Activated CD4-positive, alpha-beta memory T cell treated with anti-CD3 and anti-CD28 coated beads, Interleukin-2, amount 10 ng/mL, durations not matched to agents 7 days and 5 days (primary cell): Measurements from ENCODE around the gene MLEC. TPM values are rescaled to one million over a fixed set of nuclear protein-coding genes. Genes with fewer than 3 reads are reported as not detected.

Experiments
- CTCF ChIA-PET: fragments of 350-600 bp; sonication (Branson Sonifier 250); formaldehyde crosslinking; loops from one replicate; lab custom pipeline; 2021; ENCODE audit warnings: antibody characterized with exemption, inconsistent platforms; lab: Charles Lee
- POLR2A ChIA-PET: fragments of 350-600 bp; sonication (Branson Sonifier 250); formaldehyde crosslinking; loops from one replicate; lab custom pipeline; 2021; ENCODE audit warnings: antibody characterized with exemption; lab: Charles Lee
- DNase-seq: peaks from one replicate; pipeline ENCODE4 v3.0.0-alpha.2; 2020
- H3K27ac Mint-ChIP-seq: one replicate; pipeline ENCODE4 v1.8.0; 2021; ENCODE audit warnings: mild to moderate bottlenecking, mixed read lengths
- H3K27me3 Mint-ChIP-seq: one replicate; pipeline ENCODE4 v1.8.0; 2021; ENCODE audit warnings: mixed read lengths
- H3K36me3 Mint-ChIP-seq: one replicate; pipeline ENCODE4 v1.8.0; 2021; ENCODE audit warnings: low read depth, mixed read lengths
- H3K4me1 Mint-ChIP-seq: one replicate; pipeline ENCODE4 v1.8.0; 2021; ENCODE audit warnings: mixed read lengths
- H3K4me3 Mint-ChIP-seq: one replicate; pipeline ENCODE4 v1.8.0; 2021; ENCODE audit warnings: mild to moderate bottlenecking, mixed read lengths
- H3K9me3 Mint-ChIP-seq: one replicate; pipeline ENCODE4 v1.8.0; 2021; ENCODE audit warnings: mixed read lengths
- total RNA-seq, 2 experiments: library from RNA; stranded (reverse); gene quantifications; one replicate each; pipeline ENCODE4 v1.2.3, GENCODE V29; 2021

The MLEC gene, protein sequence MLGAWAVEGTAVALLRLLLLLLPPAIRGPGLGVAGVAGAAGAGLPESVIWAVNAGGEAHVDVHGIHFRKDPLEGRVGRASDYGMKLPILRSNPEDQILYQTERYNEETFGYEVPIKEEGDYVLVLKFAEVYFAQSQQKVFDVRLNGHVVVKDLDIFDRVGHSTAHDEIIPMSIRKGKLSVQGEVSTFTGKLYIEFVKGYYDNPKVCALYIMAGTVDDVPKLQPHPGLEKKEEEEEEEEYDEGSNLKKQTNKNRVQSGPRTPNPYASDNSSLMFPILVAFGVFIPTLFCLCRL
- total RNA-seq = 10 to 100 TPM; 81.1 to 97.8 TPM

DNA sequence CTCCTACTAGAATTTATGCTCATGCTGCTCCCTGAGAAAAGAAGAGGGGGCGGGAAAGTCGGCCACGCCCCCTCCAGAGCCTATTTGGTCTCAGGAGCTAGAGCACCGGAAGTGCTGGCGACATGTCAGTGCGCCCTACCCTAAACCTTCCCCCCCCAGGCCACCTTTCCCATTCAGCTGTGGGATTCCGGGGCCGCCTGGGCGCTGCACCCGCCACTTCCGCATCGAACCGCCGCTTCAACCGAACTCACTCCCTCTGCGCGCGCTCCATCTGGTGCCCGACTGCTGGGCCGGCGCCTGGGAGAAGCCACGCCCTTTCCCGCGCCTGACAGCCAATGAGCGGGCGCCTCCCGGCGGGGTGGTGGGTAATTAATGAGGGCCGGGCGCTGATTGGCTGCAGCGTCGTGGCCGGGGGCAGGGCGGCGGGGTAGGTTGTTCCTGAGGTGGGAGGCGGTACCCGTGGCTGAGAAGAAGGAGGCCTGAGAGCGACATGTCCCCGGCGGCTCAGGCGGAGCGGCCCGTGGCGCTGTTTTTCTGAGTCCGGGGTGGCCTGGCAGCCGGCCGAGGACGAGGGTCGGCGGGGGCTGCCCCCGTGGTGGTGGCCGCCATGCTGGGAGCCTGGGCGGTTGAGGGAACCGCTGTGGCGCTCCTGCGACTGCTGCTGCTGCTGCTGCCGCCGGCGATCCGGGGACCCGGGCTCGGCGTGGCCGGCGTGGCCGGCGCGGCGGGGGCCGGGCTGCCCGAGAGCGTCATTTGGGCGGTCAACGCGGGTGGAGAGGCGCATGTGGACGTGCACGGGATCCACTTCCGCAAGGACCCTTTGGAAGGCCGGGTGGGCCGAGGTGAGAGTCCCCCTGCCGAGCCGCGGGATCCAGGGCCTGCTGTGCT, at the start of gene MLEC:
TSS of gene MLEC (plus strand) at position 460 of the 888 bp plus-strand sequence. CDS start at position 608, 148 bp downstream.
- Mint-ChIP-seq H3K36me3 (peaks cover 6% of the 10 kb centered on the region), H3K27me3 (no peaks in the 10 kb centered on the region), H3K27ac (peak within 1 kb of the TSS; percentile 87), H3K4me3 (peak within 1 kb of the TSS; percentile 87), H3K9me3 (no peaks in the 10 kb centered on the region), H3K4me1 (peaks cover 63% of the 10 kb centered on the region)
- CTCF ChIA-PET = interaction anchor here (0.5 to 9.7 kb wide), 9 partner anchors 9 to 285 kb away, joined by 3 to 91 read pairs (median 4); partner anchors contain the start of genes POP5 and UNC119B
- POLR2A ChIA-PET = interaction anchor here (0.6 to 4.2 kb wide), 11 partner anchors 8 to 611 kb away, joined by 3 to 24 read pairs (median 4); partner anchors contain the start of genes POP5, RPLP0 and UNC119B
- peak; percentile 100 for DNase-seq

DNA sequence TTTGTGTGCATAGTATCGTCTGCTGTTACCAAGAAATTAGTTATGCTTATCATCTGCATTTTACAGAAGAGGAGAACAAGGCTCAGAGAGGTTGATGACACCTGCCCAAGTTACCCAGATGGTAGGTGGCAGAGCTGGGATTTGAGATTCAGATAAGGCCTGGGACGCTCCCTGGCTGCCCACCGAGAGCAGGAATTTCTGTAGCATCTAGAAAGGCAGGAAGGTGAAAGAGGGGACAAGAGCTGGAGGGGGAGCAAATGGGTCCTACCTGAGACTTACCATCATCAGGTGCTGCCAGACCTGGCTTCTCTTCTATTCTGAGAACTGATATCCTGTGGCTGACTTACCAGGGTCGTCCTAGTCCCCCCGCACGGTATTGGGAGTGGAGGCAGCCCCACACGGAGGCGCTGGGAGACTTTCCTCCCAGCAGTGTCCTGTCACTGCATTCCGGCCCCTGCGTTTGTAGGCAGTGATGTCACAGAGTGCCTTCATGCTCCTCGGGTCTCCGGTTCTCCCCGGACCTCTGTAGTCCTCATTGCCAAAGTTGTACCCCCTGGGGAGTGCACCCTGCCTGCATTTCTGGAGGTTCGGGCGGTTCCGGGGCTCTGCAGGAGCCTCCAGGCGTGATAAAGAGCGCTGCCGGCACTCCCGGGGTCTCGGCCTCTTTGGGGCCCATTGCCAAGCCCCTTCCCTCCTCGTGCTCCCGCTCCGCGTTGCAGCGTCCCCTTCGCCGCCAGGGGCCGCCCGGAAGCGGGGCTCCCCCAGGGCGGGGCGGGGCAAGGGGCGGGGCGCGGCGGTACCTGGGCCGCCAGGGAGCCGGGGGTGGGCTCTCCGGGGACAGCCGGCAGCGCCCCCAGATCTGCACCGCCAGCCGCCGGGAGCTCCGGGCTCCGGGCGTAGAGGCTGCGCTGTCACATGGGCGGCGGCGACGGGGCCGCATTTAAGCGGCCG, 46.9 kb upstream of the MLEC start, which contains the start of gene CABP1:
TSS of gene CABP1 (plus strand) at position 856 of the 951 bp plus-strand sequence. CDS start at position 916, 60 bp downstream.
- Mint-ChIP-seq H3K27me3 (peaks cover 57% of the 10 kb centered on the region), H3K36me3 (no peaks in the 10 kb centered on the region), H3K4me1 (peaks cover 12% of the 10 kb centered on the region), H3K4me3 (peak within 1 kb of the TSS; percentile 67), H3K27ac (no peak within 1 kb of the TSS), H3K9me3 (no peaks in the 10 kb centered on the region)
- POLR2A ChIA-PET = interaction anchor here (1.2 kb wide), 1 partner anchor 71 kb away, joined by 3 read pairs; no protein-coding TSS in a partner anchor
- DNase-seq = peak; percentile 54
- CTCF ChIA-PET = interaction anchor here (0.9 to 2.6 kb wide), 4 partner anchors 9 to 59 kb away, joined by 4 to 15 read pairs (median 6); partner anchors contain the start of gene POP5

- Mint-ChIP-seq H3K9me3 (no peaks in the 10 kb centered on the region), H3K4me3 (peak overlapping the region; percentile 67), H3K4me1 (peaks cover 12% of the 10 kb centered on the region), H3K36me3 (no peaks in the 10 kb centered on the region), H3K27ac (no peak overlapping the region), H3K27me3 (peaks cover 61% of the 10 kb centered on the region)
- ChIA-PET CTCF (interaction anchor here (1.1 to 2.6 kb wide), 2 partner anchors 8 to 60 kb away, joined by 4 to 15 read pairs; partner anchors contain the start of gene POP5), POLR2A (interaction anchor here (1.2 kb wide), 1 partner anchor 70 kb away, joined by 3 read pairs; no protein-coding TSS in a partner anchor)
- DNase-seq = peak; percentile 68
Measured at GRCh38 chr12:120640861-120641833, 45.8 kb upstream of the MLEC start.

- Mint-ChIP-seq H3K27ac (no peak overlapping the region), H3K4me3 (no peak overlapping the region), H3K36me3 (no peaks in the 10 kb centered on the region), H3K4me1 (peaks cover 16% of the 10 kb centered on the region), H3K9me3 (no peaks in the 10 kb centered on the region), H3K27me3 (peaks cover 66% of the 10 kb centered on the region)
- DNase-seq = no peak
- ChIA-PET CTCF (interaction anchor here (1.1 kb wide), 1 partner anchor 72 kb away, joined by 3 read pairs; no protein-coding TSS in a partner anchor), POLR2A (no interaction called here)
Measured at GRCh38 chr12:120642121-120642520, 44.8 kb upstream of the MLEC start.

- DNase-seq = no peak
- peaks cover 63% of the 10 kb centered on the region for H3K27me3 Mint-ChIP-seq
- no peaks in the 10 kb centered on the region for H3K9me3 Mint-ChIP-seq
- ChIA-PET CTCF (interaction anchor here (0.6 to 1.1 kb wide), 2 partner anchors 71 to 1312 kb away, joined by 3 to 4 read pairs; no protein-coding TSS in a partner anchor), POLR2A (no interaction called here)
- H3K4me3 Mint-ChIP-seq = no peak overlapping the region
- H3K27ac Mint-ChIP-seq = no peak overlapping the region
- H3K36me3 Mint-ChIP-seq = no peaks in the 10 kb centered on the region
- H3K4me1 Mint-ChIP-seq = peaks cover 16% of the 10 kb centered on the region
Measured at GRCh38 chr12:120642826-120643225, 44.1 kb upstream of the MLEC start.

- ChIA-PET CTCF (interaction anchor here (0.6 to 1.6 kb wide), 4 partner anchors 8 to 328 kb away, joined by 3 to 5 read pairs (median 3); partner anchors contain the start of gene MLEC), POLR2A (no interaction called here)
- Mint-ChIP-seq H3K27me3 (peaks cover 58% of the 10 kb centered on the region), H3K36me3 (no peaks in the 10 kb centered on the region), H3K27ac (no peak overlapping the region), H3K4me3 (no peak overlapping the region), H3K4me1 (peaks cover 19% of the 10 kb centered on the region), H3K9me3 (no peaks in the 10 kb centered on the region)
- DNase-seq = no peak
Measured at GRCh38 chr12:120643574-120643973, 43.4 kb upstream of the MLEC start.

- POLR2A ChIA-PET = interaction anchor here (0.9 kb wide), 1 partner anchor 42 kb away, joined by 3 read pairs; no protein-coding TSS in a partner anchor
- CTCF ChIA-PET = interaction anchor here (0.7 to 5.1 kb wide), 15 partner anchors 11 to 326 kb away, joined by 3 to 91 read pairs (median 28); partner anchors contain the start of genes MLEC, POP5 and UNC119B
Measured at GRCh38 chr12:120646044-120646443, 40.9 kb upstream of the MLEC start.

GRCh38 chr12:120647375-120647755, 39.6 kb upstream of the MLEC start:
- Mint-ChIP-seq H3K27ac (no peak overlapping the region), H3K4me3 (no peak overlapping the region), H3K27me3 (peaks cover 63% of the 10 kb centered on the region), H3K9me3 (no peaks in the 10 kb centered on the region), H3K4me1 (peaks cover 20% of the 10 kb centered on the region), H3K36me3 (no peaks in the 10 kb centered on the region)
- CTCF ChIA-PET = interaction anchor here (0.6 to 5.1 kb wide), 19 partner anchors 10 to 450 kb away, joined by 3 to 91 read pairs (median 9); partner anchors contain the start of genes MLEC, POP5 and UNC119B
- no peak for DNase-seq
- POLR2A ChIA-PET = interaction anchor here (0.6 to 1.0 kb wide), 2 partner anchors 64 to 356 kb away, joined by 3 to 4 read pairs; partner anchors contain the start of gene UNC119B

More at GRCh38 chr12:120646044-120646443, 40.9 kb upstream of the MLEC start:
- H3K36me3 Mint-ChIP-seq = no peaks in the 10 kb centered on the region
- no peaks in the 10 kb centered on the region for H3K9me3 Mint-ChIP-seq
- H3K4me1 Mint-ChIP-seq = peaks cover 26% of the 10 kb centered on the region
- no peak overlapping the region for H3K27ac Mint-ChIP-seq
- no peak for DNase-seq
- no peak overlapping the region for H3K4me3 Mint-ChIP-seq
- H3K27me3 Mint-ChIP-seq = peaks cover 66% of the 10 kb centered on the region

- peaks cover 52% of the 10 kb centered on the region for H3K27me3 Mint-ChIP-seq
- no peaks in the 10 kb centered on the region for H3K36me3 Mint-ChIP-seq
- ChIA-PET CTCF (interaction anchor here (0.7 to 5.1 kb wide), 38 partner anchors 8 to 410 kb away, joined by 3 to 91 read pairs (median 5); partner anchors contain the start of genes ACADS, CABP1, MLEC and POP5), POLR2A (interaction anchor here (0.8 to 1.5 kb wide), 5 partner anchors 29 to 75 kb away, joined by 3 to 10 read pairs (median 4); partner anchors contain the start of gene POP5)
- H3K4me3 Mint-ChIP-seq = no peak overlapping the region
- H3K4me1 Mint-ChIP-seq = peaks cover 16% of the 10 kb centered on the region
- H3K9me3 Mint-ChIP-seq = no peaks in the 10 kb centered on the region
- no peak overlapping the region for H3K27ac Mint-ChIP-seq
- no peak for DNase-seq
Measured at GRCh38 chr12:120649442-120650232, 37.3 kb upstream of the MLEC start.

DNA sequence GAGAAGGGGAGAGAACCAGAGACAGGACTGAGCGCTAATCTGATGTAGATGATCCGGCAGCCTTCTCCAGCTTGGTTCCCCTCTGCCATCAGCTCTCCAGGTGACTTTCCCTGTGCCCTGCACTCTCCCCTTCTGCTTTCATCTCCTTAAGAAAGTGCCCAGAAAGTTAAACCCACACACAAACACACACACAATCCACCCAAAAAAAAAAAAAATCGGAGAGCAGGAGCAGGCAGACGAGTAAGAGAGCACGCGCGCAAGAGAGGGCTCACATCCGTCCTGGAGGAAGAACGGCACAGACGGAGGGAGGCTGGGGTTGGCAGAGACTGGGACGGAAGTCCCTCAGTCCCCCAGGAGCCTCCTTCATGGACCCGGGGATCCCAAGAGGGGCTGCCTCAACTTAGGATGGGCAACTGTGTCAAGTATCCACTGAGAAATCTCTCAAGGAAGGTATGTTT, 36.7 kb upstream of the MLEC start:
- Mint-ChIP-seq H3K4me3 (no peak overlapping the region), H3K36me3 (no peaks in the 10 kb centered on the region), H3K9me3 (no peaks in the 10 kb centered on the region), H3K27me3 (peaks cover 48% of the 10 kb centered on the region), H3K27ac (no peak overlapping the region), H3K4me1 (peaks cover 16% of the 10 kb centered on the region)
- ChIA-PET POLR2A (no interaction called here), CTCF (interaction anchor here (0.8 to 5.1 kb wide), 16 partner anchors 7 to 324 kb away, joined by 3 to 91 read pairs (median 8); partner anchors contain the start of genes MLEC, POP5 and UNC119B)
- DNase-seq = no peak
